Left hindlimb (tissue), 1 donor: ENCODE results near the gene PHTF1.
"Not testable (repeated sequence)": the region's sequence is repeated elsewhere in the genome, so short reads cannot be mapped to it uniquely, and the experiment has no call there.

ENCODE experiments used
- DNase-seq: peaks from one replicate; pipeline ENCODE4 v3.0.0-alpha.2; 2018

The PHTF1 gene

GRCh38 chr1:113777561-113777960 lies 18.3 kb upstream of the PHTF1 start:
- no peak for DNase-seq

- DNase-seq = no peak
Observed at GRCh38 chr1:113770031-113770430, 10.7 kb upstream of the PHTF1 start.

GRCh38 chr1:113769601-113769970 lies 10.3 kb upstream of the PHTF1 start:
- no peak for DNase-seq

GRCh38 chr1:113768916-113769600 lies 9.8 kb upstream of the PHTF1 start:
- no peak for DNase-seq

GRCh38 chr1:113765306-113766230 lies 6.3 kb upstream of the PHTF1 start:
- no peak for DNase-seq

- no peak for DNase-seq
Observed at GRCh38 chr1:113763661-113764060, 4.4 kb upstream of the PHTF1 start.

- DNase-seq = no peak
Observed at GRCh38 chr1:113761937-113762336, 2.7 kb upstream of the PHTF1 start.

GRCh38 chr1:113760102-113761080 lies 1.1 kb upstream of the PHTF1 start:
- DNase-seq = no peak

GRCh38 chr1:113758631-113759332 lies 504 bp downstream of the PHTF1 start:
- peak; percentile 71 for DNase-seq

- no peak for DNase-seq
Observed at GRCh38 chr1:113756461-113756860, 2.8 kb downstream of the PHTF1 start.

- DNase-seq = not testable (repeated sequence)
Observed at GRCh38 chr1:113753333-113753732, 6.0 kb downstream of the PHTF1 start.

GRCh38 chr1:113751516-113751915 lies 7.8 kb downstream of the PHTF1 start:
- DNase-seq = no peak

- DNase-seq = no peak
Observed at GRCh38 chr1:113751114-113751513, 8.2 kb downstream of the PHTF1 start.

- DNase-seq = no peak
Observed at GRCh38 chr1:113749402-113749801, 9.9 kb downstream of the PHTF1 start.

GRCh38 chr1:113747376-113747775 lies 11.9 kb downstream of the PHTF1 start:
- no peak for DNase-seq

GRCh38 chr1:113745425-113745824 lies 13.9 kb downstream of the PHTF1 start:
- no peak for DNase-seq

GRCh38 chr1:113744114-113744513 lies 15.2 kb downstream of the PHTF1 start:
- no peak for DNase-seq

- DNase-seq = no peak
Observed at GRCh38 chr1:113742515-113742914, 16.8 kb downstream of the PHTF1 start.

- no peak for DNase-seq
Observed at GRCh38 chr1:113734357-113735055, 24.8 kb downstream of the PHTF1 start.

- DNase-seq = no peak
Observed at GRCh38 chr1:113732802-113733201, 26.5 kb downstream of the PHTF1 start.

GRCh38 chr1:113721010-113721409 lies 38.3 kb downstream of the PHTF1 start:
- DNase-seq = no peak

GRCh38 chr1:113718621-113719020 lies 40.7 kb downstream of the PHTF1 start:
- not testable (repeated sequence) for DNase-seq
